Endometrium (tissue), 2 donors: ENCODE results near the gene TNFAIP8L1.

Source experiments
- FAIRE-seq: peaks from 2 replicates; lab custom pipeline; 2012; peaks lifted over from hg19 to GRCh38; lab: Jason Lieb, UNC
- donor health status: control.
- donor health status: control.

TNFAIP8L1 gene

DNA sequence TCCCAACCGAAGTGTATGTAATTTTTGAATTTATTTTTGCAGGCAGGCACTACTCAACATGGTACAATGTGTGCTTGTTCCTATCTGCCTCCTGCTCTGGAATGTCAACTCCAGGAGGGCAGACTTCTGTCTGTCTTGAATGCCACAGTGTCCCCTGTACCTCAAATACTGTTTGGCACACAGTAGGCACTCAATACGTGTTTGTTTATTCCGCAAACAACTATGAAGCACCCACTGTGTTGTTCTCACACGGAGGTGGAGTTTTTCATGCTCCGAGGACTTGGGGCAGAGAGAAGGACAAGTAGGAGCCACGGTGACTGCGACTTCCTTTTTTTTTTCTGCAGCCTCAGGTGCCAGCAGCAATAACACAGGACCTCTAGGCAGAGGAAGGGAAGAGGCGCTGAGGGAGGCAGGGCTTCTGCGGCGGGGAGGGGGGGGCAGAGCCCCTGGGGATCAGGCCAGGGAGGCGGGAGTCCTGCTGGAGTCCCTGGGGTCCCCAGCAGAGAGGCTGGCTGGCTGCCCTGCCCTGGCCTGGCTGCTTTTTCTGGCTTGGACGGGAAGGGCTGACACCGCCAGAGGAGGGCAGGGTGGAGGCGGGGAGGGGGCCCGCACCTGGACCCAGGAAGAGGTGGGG is 29.3 kb upstream of the TNFAIP8L1 start:
- no peak for FAIRE-seq

- FAIRE-seq, result no peak
Observed at GRCh38 chr19:4613254-4613751, 26.0 kb upstream of the TNFAIP8L1 start.

DNA sequence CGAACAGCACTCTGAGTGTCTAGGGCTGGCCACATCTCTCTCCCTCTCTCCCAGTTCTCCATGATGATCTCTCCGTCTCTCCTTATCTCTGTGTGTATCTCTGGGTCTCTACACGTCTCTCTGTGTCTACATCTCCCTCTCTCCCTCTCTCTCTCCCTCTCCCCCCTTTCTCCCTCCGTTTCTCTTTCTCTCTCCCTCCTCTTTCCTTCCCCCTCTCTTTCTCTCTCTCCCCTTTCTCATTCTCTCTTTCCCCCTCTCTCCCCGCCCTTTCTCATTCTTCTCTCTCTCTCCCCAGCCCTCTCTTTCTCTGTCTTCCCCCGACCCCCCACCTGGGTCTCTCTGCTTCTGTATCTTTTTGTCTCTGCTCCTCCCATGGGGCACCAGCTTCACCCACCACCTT is 21.3 kb upstream of the TNFAIP8L1 start:
- FAIRE-seq, result no peak

GRCh38 chr19:4619668-4620294 is 19.5 kb upstream of the TNFAIP8L1 start:
- no peak for FAIRE-seq

- no peak for FAIRE-seq
Observed at GRCh38 chr19:4620675-4621074, 18.6 kb upstream of the TNFAIP8L1 start.

GRCh38 chr19:4622695-4623421 is 16.5 kb upstream of the TNFAIP8L1 start:
- no peak for FAIRE-seq

- no peak for FAIRE-seq
Observed at GRCh38 chr19:4624301-4624700, 15.0 kb upstream of the TNFAIP8L1 start.

DNA sequence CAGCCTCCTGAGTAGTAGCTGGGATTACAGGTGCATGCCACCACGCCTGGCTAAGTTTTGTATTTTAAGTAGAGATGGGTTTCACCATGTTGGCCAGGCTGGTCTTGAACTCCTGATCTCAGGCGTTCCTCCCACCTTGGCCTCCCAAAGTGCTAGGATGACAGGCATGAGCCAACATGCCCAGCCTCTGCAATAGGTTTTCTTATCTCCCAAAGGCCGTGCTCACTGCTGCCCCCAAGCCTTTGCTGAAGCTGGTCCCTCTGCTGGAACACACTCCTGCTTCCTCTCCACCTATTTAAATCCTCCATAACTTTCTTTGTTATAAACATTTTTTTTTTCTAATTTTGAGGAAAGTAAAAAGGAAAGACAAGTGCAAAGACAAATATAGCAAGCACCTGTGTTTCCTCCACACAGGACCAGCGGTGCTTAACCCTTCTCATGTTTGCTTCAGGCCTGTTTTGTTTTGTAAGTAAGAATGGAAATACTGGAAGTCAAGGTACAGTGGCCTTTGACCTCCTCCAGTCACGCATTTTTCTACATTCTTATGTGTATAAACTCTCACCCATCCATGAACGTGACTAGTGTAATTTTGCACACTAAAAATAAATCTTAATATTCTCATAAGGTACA is 14.5 kb upstream of the TNFAIP8L1 start:
- FAIRE-seq, result no peak

DNA sequence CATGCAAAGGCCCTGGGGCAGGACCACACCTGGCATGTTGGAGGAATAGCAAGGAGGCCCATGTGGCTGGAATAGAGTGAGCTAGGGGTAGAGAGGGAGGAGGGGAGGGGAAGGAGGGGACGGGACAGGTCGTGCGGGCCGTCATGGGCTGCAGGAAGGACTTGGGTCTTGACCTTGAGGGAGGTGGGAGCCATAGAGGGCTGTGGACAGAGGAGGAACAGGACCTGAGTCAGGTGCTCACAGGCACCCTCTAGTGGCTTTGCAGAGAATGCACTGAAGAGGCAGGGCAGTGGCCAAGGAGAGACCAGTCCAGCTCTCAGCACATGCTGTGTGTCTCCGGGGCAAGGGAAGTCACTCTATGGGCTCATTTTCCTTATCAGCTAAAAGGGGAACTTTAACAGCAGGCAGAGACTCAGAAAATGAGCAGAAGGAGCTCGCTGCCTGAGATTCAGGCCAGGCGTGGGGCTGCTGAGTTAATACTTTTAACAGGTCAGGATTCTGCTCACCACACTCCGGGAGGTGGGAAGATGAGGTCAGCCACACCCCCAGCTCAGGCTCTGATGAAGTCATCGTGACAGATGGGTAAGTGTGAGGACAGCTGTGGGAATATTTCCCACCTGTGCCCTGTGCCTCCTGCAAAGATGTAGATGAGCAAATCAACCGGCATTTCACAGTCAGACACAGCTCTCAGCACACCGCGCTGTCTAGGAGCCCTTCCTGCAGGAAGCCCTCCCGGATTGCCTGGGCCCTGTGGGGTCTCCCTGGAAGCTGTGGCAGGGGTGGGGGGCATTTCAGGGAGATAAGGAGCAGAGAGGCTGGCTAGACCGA is 6.0 kb upstream of the TNFAIP8L1 start:
- FAIRE-seq, result no peak

DNA sequence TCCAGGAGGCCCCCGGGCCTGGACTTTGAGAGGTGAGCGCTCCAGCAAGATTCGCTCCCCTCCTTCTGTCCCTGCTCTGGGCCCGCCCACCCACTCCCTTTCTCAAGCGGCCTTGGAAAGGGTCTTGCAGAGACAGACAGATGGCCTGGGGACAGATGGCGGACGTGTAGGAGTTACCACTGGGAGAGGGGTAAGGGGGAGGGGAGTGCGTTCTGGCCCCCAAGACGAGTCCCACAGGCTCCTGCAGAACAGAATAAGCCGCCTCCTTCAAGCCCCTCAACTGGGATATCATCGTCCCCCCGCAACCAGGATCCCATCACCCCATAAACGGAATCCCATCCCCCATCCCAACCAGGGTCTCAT is 3.6 kb upstream of the TNFAIP8L1 start:
- FAIRE-seq, result no peak

- FAIRE-seq, result no peak
Observed at GRCh38 chr19:4636151-4636717, 3.1 kb upstream of the TNFAIP8L1 start.

- no peak for FAIRE-seq
Observed at GRCh38 chr19:4636761-4637160, 2.6 kb upstream of the TNFAIP8L1 start.

DNA sequence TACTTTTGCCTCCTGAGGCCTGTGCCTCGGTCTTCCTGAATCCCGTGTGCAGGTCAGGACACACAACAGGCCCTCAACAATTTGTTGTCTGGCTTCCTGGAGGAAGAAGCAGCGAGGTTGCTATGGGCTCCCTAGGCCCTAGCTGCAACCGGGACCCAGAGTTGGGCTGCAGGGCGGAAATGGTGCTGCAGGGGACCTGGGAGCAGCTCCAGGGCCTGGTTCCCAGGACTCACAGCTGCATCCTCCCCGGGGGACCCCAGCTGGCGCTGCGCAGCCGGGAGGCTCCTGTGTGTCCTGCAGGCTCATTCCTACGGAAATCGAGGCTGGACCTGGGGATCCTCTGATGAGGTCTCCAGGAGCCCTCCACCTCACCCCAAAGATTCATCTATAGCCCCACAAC is 999 bp upstream of the TNFAIP8L1 start:
- FAIRE-seq, result no peak

GRCh38 chr19:4639531-4640246 is 373 bp downstream of the TNFAIP8L1 start:
- no peak for FAIRE-seq

DNA sequence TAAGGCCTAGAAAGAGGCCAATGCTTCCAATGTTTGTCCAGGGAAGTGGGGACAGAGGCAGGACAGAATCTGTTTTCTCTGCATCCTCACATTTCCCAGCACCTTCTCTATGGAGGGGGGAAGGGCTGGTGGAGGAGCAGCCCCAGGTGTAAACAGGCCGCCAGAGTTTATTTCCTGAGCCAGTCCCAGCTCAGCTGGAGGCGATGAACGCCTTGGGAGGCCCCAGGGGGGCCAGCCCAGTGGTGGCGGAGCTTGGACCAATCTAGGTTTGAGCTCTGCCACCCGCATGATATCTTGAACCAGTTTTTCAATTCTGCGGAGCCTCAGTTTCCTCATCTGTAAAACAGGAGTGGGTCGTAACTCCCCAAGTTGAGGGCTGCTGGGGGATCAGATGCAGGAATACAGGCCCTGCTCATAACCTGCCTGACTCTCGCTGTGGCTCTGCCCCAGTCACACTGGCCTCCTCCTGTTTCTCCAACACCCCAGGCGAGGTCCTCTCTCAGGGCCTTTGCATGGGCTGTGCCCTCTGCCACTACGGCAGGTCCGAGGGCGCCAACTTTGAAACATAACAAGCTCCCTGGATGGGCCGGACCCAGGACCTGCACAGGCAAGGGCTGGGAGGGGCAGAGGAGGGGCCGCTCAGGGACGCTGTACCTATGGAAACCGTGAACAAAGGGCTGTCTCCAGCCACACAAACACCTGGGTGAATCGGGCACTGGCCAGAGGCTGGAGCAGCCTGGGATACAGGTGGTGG is 1.1 kb downstream of the TNFAIP8L1 start:
- FAIRE-seq, result no peak

DNA sequence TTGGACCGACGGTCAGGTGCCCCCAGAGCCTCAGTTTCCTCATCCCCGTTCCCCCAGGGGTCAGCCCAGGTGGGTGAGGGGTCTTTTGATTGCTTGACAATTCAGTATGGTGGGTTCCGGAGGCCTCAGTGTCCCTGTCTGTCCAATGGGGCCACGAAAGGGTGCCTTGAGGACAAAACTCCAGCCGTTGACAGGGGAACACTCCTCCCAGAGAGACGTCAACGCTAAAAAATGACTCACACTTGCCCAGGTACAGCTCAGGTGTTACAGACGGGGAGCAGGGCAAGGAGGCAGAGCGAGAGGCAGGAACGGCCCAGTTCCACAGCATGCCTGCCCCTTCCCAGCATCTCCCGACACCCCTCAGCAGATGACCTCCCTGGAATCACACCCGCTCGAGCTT is 1.8 kb downstream of the TNFAIP8L1 start:
- no peak for FAIRE-seq

GRCh38 chr19:4642625-4643024 is 3.3 kb downstream of the TNFAIP8L1 start:
- no peak for FAIRE-seq

- no peak for FAIRE-seq
Observed at GRCh38 chr19:4645718-4646117, 6.4 kb downstream of the TNFAIP8L1 start.

GRCh38 chr19:4647676-4648644 is 8.6 kb downstream of the TNFAIP8L1 start:
- no peak for FAIRE-seq
